HL-60 (cell line): ENCODE data around the gene SCAF8.
A peak's percentile ranks its signal among the peaks of the same experiment; 100 is the strongest.

Experiments
- DNase-seq, 2 experiments: peaks; one replicate each; pipeline ENCODE4 v3.0.0-alpha.2; 2010 to 2020; ENCODE audit warnings: low read depth in 1 of 2, low spot score in 1 of 2
- H3K27ac ChIP-seq: fragments of 250-450 bp; sonication (Bioruptor Pico); replicated peaks from 2 replicates; pipeline ENCODE4 v1.5.1; 2020; ENCODE audit warnings: mild to moderate bottlenecking, moderate library complexity
- H3K27me3 ChIP-seq: fragments of 250-450 bp; sonication (Bioruptor Pico); 2 replicates; pipeline ENCODE4 v1.5.1; 2021; ENCODE audit warnings: mild to moderate bottlenecking, moderate library complexity; ENCODE audit not compliant: insufficient read depth, poor library complexity, severe bottlenecking
- H3K4me3 ChIP-seq: replicated peaks from 2 replicates; pipeline ENCODE4 v1.5.1; 2011; ENCODE audit warnings: mild to moderate bottlenecking, control low read depth, low read length; ENCODE audit not compliant: insufficient read depth
- CTCF ChIP-seq: IDR thresholded peaks from one replicate; pipeline ENCODE4 v1.5.1; 2011; ENCODE audit warnings: low read length, control low read depth, inconsistent platforms; ENCODE audit not compliant: insufficient read depth
- GABPA ChIP-seq: IDR thresholded peaks from 2 replicates; pipeline ENCODE4 v1.6.1; 2012; ENCODE audit warnings: low read depth
- POLR2AphosphoS5 ChIP-seq: IDR thresholded peaks from 2 replicates; pipeline ENCODE4 v1.6.1; 2012; ENCODE audit warnings: low read depth
- REST ChIP-seq: IDR thresholded peaks from 2 replicates; pipeline ENCODE4 v1.6.1; 2012; ENCODE audit warnings: low read depth; ENCODE audit not compliant: insufficient replicate concordance
- SPI1 ChIP-seq: IDR thresholded peaks from 2 replicates; pipeline ENCODE4 v1.6.1; 2012; ENCODE audit warnings: low read depth, mild to moderate bottlenecking, borderline replicate concordance

The SCAF8 gene

GRCh38 chr6:154731296-154732218 lies 1.7 kb upstream of the SCAF8 start:
- H3K4me3 ChIP-seq, result no peak overlapping the region
- TF ChIP-seq REST (no peak), SPI1 (no peak), POLR2AphosphoS5 (no peak), GABPA (no peak), CTCF (no peak)
- no peak for DNase-seq
- H3K27me3 ChIP-seq, result no peaks in the 10 kb centered on the region
- no peak overlapping the region for H3K27ac ChIP-seq

GRCh38 chr6:154732538-154733182 lies 556 bp upstream of the SCAF8 start:
- DNase-seq, result no peak
- H3K27ac ChIP-seq, result peak overlapping the region; percentile 98
- H3K27me3 ChIP-seq, result no peaks in the 10 kb centered on the region
- no peak for TF ChIP-seq POLR2AphosphoS5
- no peak for TF ChIP-seq REST
- TF ChIP-seq CTCF, result no peak
- no peak for TF ChIP-seq GABPA
- no peak for TF ChIP-seq SPI1
- peak overlapping the region; percentile 78 for H3K4me3 ChIP-seq

- TF ChIP-seq GABPA (peak; percentile 45; the same call in 1 of the 2 replicates), POLR2AphosphoS5 (peak; percentile 71), CTCF (no peak), SPI1 (no peak), REST (peak; percentile 43)
- peak overlapping the region; percentile 78 for H3K4me3 ChIP-seq
Measured at GRCh38 chr6:154733626-154734382, 588 bp downstream of the SCAF8 start.

More at GRCh38 chr6:154733626-154734382, 588 bp downstream of the SCAF8 start:
- Histone ChIP-seq H3K27ac (peak overlapping the region; percentile 98), H3K27me3 (no peaks in the 10 kb centered on the region)
- peak; percentile 74 to 94 for DNase-seq
